Kidney (tissue), 14 donors: Measurements from ENCODE around the gene LST1. TPM values are rescaled to one million over a fixed set of nuclear protein-coding genes. Genes with fewer than 3 reads are reported as not detected.

ENCODE experiments used
- DNase-seq, 5 donors: peaks; one replicate each; pipeline ENCODE4 v3.0.0-alpha.2; 2013 to 2020
- FAIRE-seq: peaks from 2 replicates; lab custom pipeline; 2012; peaks lifted over from hg19 to GRCh38; lab: Jason Lieb, UNC
- H3K27ac ChIP-seq, 2 donors: one replicate each; pipeline ENCODE4 v1.7.0; 2013; ENCODE audit warnings: low read depth in 2 of 2, low read length in 2 of 2, inconsistent platforms in 1 of 2
- H3K27me3 ChIP-seq: one replicate; pipeline ENCODE4 v1.7.1; 2013; ENCODE audit warnings: low read length, inconsistent platforms; ENCODE audit not compliant: control insufficient read depth, insufficient read depth
- H3K36me3 ChIP-seq, 3 donors: one replicate each; pipeline versions ENCODE4 v1.7.0 to v1.7.1; 2013; ENCODE audit warnings: low read length in 3 of 3, control low read depth in 1 of 3, inconsistent platforms in 1 of 3; ENCODE audit not compliant: insufficient read depth in 3 of 3, control insufficient read depth in 2 of 3
- H3K4me1 ChIP-seq, 3 donors: one replicate each; pipeline versions ENCODE4 v1.7.0 to v1.7.1; 2013; ENCODE audit warnings: low read length in 3 of 3, inconsistent platforms in 1 of 3, low read depth in 1 of 3; ENCODE audit not compliant: control insufficient read depth in 2 of 3, insufficient read depth in 2 of 3
- H3K4me3 ChIP-seq, 3 donors: one replicate each; pipeline versions ENCODE4 v1.7.0 to v1.8.1; 2013; ENCODE audit warnings: low read length in 3 of 3, control low read depth in 1 of 3, inconsistent platforms in 1 of 3
- H3K9ac ChIP-seq, 3 donors: one replicate each; pipeline versions ENCODE4 v1.7.0 to v1.7.1; 2013; ENCODE audit warnings: low read length in 3 of 3, control low read depth in 1 of 3, inconsistent platforms in 1 of 3
- H3K9me3 ChIP-seq, 3 donors: one replicate each; pipeline versions ENCODE4 v1.7.0 to v1.7.1; 2013; ENCODE audit warnings: low read length in 3 of 3, control low read depth in 1 of 3, inconsistent platforms in 1 of 3; ENCODE audit not compliant: control insufficient read depth in 2 of 3, insufficient read depth in 1 of 3
- intact Hi-C: fragments of 100-400 bp; cut with DNase I; formaldehyde crosslinking; loops from one replicate; pipeline ENCODE4 v1.11.1; 2022
- polyA plus RNA-seq: library from polyadenylated mRNA; stranded (reverse); fragments of 350-450 nt; fragmentation: Illumina TruSeq; extraction: RNeasy Lipid Tissue Mini Kit (QIAGEN cat#74804); gene quantifications from one replicate; pipeline ENCODE4 v1.2.3, GENCODE V29; 2014; ENCODE audit warnings: low read depth, low replicate concordance; ENCODE audit not compliant: insufficient read depth
- total RNA-seq: library from RNA; stranded (reverse); fragmentation: NEBNext Ultra II Directional; extraction: Animal tissue kit (Norgen Biotek cat#: 25700); gene quantifications from one replicate; pipeline ENCODE4 v1.2.1, GENCODE V29; 2021
- TF ChIP-seq, protein P1 (sequence below): IDR thresholded peaks from 3 replicates; pipeline ENCODE4 v1.5.1; 2012; ENCODE audit warnings: mild to moderate bottlenecking, moderate library complexity, borderline replicate concordance; ENCODE audit not compliant: insufficient read depth; ENCODE audit errors: extremely low read depth
- donor health status: control.
- donor health status: control.
- donor health status: control.
- donor health status: control.
- donor health status: control.
- donor health status: DM: yes; HTN: yes; CAD: no.
- donor health status: Normal renal cell carcinoma (clear cell type).

LST1 gene
- total and polyA plus RNA-seq, 2 donors from 2014 or later = 14.8 to 31.5 TPM

DNA sequence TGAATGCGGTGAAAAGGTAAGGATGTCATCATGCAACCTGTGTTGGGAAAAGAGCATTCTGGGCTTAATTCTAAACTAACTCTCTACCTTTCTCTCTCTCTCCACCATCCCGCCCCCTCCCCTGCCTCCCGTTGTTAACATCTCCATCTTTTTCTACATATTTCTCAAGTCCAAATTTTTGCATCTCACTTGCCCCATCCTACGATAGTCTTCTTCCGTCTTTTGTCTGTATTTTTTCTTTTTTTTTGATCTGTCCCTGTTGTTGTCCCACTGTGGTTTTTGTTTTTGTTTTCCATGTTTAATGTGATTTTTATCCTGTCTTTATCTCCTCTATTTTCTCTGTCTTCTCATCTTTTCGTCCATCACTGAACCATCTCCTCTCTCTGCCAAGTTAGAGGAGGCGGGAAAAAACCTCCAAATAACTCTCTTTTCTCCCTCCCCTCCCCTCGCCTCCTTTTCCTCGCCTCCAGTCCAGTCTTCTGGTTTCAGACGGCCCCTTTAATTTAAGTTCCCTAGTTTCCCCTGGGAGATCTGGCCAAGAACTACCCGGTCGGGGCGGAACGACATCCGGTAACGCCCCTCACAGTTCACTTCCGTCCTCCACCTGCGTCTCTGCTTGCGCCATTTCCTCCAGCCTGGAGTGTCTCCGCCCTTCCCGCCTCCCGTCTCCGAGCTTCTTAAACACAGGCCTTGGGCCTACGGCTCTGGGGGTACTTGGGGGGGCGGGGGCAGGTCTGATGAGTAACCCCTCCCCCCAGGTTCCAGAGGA, 38.9 kb upstream of the LST1 start, which contains the start of gene NFKBIL1:
TSS of gene NFKBIL1 (plus strand) at position 651 of the 769 bp plus-strand sequence. CDS start at position 738, 87 bp downstream.
- Histone ChIP-seq H3K9me3 (no peaks in the 10 kb centered on the region), H3K4me3 (peak within 1 kb of the TSS; percentile 64 to 89 (median 76)), H3K4me1 (peaks cover 0 to 14% (median 10%) of the 10 kb centered on the region in 3 donors), H3K27ac (peak within 1 kb of the TSS; percentile 73 to 90), H3K36me3 (peaks cover 0 to 10% (median 5%) of the 10 kb centered on the region in 3 donors), H3K9ac (peak within 1 kb of the TSS; percentile 11 to 87 (median 71)), H3K27me3 (no peaks in the 10 kb centered on the region)
- intact Hi-C loops = no loop called here
- TF ChIP-seq, protein P1, sequence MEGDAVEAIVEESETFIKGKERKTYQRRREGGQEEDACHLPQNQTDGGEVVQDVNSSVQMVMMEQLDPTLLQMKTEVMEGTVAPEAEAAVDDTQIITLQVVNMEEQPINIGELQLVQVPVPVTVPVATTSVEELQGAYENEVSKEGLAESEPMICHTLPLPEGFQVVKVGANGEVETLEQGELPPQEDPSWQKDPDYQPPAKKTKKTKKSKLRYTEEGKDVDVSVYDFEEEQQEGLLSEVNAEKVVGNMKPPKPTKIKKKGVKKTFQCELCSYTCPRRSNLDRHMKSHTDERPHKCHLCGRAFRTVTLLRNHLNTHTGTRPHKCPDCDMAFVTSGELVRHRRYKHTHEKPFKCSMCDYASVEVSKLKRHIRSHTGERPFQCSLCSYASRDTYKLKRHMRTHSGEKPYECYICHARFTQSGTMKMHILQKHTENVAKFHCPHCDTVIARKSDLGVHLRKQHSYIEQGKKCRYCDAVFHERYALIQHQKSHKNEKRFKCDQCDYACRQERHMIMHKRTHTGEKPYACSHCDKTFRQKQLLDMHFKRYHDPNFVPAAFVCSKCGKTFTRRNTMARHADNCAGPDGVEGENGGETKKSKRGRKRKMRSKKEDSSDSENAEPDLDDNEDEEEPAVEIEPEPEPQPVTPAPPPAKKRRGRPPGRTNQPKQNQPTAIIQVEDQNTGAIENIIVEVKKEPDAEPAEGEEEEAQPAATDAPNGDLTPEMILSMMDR = peak; percentile 6
- peak; percentile 96 to 99 (median 97) for DNase-seq
- peak; percentile 51 for FAIRE-seq

DNA sequence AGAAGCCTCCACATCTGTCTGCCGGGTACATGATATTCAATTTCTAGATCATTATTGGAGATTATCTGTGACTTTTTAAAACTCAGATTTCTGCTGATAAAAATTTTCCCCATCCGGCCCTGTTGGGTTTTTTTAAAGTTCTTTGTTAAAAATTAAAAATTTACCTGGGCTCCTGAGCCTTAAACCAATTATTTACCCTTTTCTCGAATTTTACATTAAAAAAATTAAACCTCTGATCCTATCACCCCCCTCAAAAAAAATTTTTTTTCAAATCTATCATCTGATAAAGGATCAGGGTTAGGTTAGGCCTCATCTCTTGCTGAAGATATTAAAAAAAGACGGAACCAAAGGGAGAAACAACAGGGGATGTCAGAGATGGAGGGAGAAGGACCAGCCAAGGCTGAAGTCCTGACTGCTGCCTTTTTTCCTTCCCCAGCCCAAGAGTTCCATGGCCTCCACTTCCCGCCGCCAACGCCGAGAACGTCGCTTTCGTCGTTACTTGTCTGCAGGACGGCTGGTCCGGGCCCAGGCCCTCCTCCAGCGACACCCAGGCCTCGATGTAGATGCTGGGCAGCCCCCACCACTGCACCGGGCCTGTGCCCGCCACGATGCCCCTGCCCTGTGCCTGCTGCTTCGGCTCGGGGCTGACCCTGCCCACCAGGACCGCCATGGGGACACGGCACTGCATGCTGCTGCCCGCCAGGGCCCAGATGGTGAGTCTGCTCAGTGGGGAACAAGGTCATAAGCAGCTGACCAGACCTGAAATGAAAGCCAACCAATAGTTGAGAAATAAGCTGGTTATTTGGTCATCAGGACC, 38.1 kb upstream of the LST1 start:
- intact Hi-C loops = no loop called here
- no peaks in the 10 kb centered on the region for H3K27me3 ChIP-seq
- peak overlapping the region; percentile 47 to 89 (median 64) for H3K4me3 ChIP-seq
- H3K9ac ChIP-seq = peak overlapping the region; percentile 1 to 87 (median 49)
- TF ChIP-seq, protein P1 = no peak
- peak overlapping the region; percentile 73 to 90 for H3K27ac ChIP-seq
- H3K36me3 ChIP-seq = peaks cover 0 to 10% (median 5%) of the 10 kb centered on the region in 3 donors
- no peaks in the 10 kb centered on the region for H3K9me3 ChIP-seq
- no peak for FAIRE-seq
- DNase-seq = peak in 2 of 5 donors; percentile 70 to 87
- peaks cover 0 to 14% (median 9%) of the 10 kb centered on the region in 3 donors for H3K4me1 ChIP-seq

DNA sequence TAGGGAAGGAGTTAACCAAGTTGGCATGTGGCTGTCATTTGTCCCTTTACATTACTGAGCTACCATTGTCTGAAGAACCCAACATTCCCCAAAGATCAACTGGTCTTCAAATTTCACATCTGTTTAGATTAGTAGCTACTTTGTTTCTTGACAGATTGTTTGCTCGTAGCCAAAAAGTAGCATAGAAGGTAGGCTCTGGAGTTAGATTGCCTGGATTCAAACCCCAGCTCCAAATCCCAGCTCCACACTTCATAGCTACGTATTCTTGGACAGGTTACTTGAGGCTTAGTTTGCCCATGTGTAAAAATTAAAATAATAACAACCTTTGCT, 37.6 kb upstream of the LST1 start:
- intact Hi-C loops = no loop called here
- Histone ChIP-seq H3K4me1 (peaks cover 0 to 14% (median 7%) of the 10 kb centered on the region in 3 donors), H3K27me3 (no peaks in the 10 kb centered on the region), H3K9me3 (no peaks in the 10 kb centered on the region), H3K9ac (peak overlapping the region in 2 of 3 donors; percentile 63 to 87), H3K4me3 (peak overlapping the region in 1 of 3 donors; percentile 64), H3K27ac (no peak overlapping the region), H3K36me3 (peaks cover 0 to 10% (median 5%) of the 10 kb centered on the region in 3 donors)
- FAIRE-seq (no peak), DNase-seq (no peak)
- TF ChIP-seq, protein P1 = no peak
